Spleen (tissue), 11 donors: ENCODE measurements around the gene UCN2. TPM values are rescaled to one million over a fixed set of nuclear protein-coding genes. Genes with fewer than 3 reads are reported as not detected.

Experiments used
- DNase-seq: peaks from one replicate; pipeline ENCODE4 v3.0.0-alpha.2; 2020
- H3K27ac ChIP-seq, 8 donors: fragments of 200-600 bp; sonication (generic) in 7 of 8; 1 replicate in 4 of 8; 2 replicates in 4 of 8; pipeline versions ENCODE4 v1.5.0 to v1.8.0; 2016 to 2021; ENCODE audit warnings: inconsistent platforms in 4 of 8, mild to moderate bottlenecking in 4 of 8, moderate library complexity in 1 of 8
- H3K27me3 ChIP-seq, 7 donors: fragments of 200-600 bp; sonication (generic) in 6 of 7; replicated peaks in 1 of 7; 1 replicate in 4 of 7; 2 replicates in 3 of 7; pipeline versions ENCODE4 v1.5.0 to v1.8.0; 2016 to 2021; ENCODE audit warnings: inconsistent platforms in 3 of 7, mild to moderate bottlenecking in 1 of 7
- H3K36me3 ChIP-seq, 6 donors: fragments of 200-600 bp; sonication (generic) in 5 of 6; 1 replicate in 4 of 6; 2 replicates in 2 of 6; pipeline versions ENCODE4 v1.5.0 to v1.8.0; 2016 to 2021; ENCODE audit warnings: inconsistent platforms in 2 of 6
- H3K4me1 ChIP-seq, 6 donors: fragments of 200-600 bp; sonication (generic) in 5 of 6; 1 replicate in 3 of 6; 2 replicates in 3 of 6; pipeline versions ENCODE4 v1.5.0 to v1.8.0; 2016 to 2021; ENCODE audit warnings: inconsistent platforms in 3 of 6
- H3K4me3 ChIP-seq, 8 donors: fragments of 200-600 bp; sonication (generic) in 7 of 8; 1 replicate in 4 of 8; 2 replicates in 4 of 8; pipeline versions ENCODE4 v1.5.0 to v1.8.0; 2016 to 2021; ENCODE audit warnings: inconsistent platforms in 4 of 8, mild to moderate bottlenecking in 4 of 8, moderate library complexity in 2 of 8
- H3K9me3 ChIP-seq, 8 donors: fragments of 200-600 bp; sonication (generic) in 7 of 8; 1 replicate in 4 of 8; 2 replicates in 4 of 8; pipeline versions ENCODE4 v1.5.0 to v1.8.0; 2016 to 2021; ENCODE audit warnings: inconsistent platforms in 4 of 8
- CTCF ChIP-seq, 11 experiments: fragments of 200-600 bp in 7 of 11; fragments of 450-650 bp in 4 of 11; sonication (generic) in 4 of 11; IDR thresholded peaks in 8 of 11; conservative IDR thresholded peaks in 3 of 11; 1 replicate in 7 of 11; 2 replicates in 4 of 11; pipeline versions ENCODE4 v1.4.0 to v1.8.0; 2016 to 2021; ENCODE audit warnings: antibody characterized with exemption in 11 of 11, inconsistent platforms in 4 of 11, mild to moderate bottlenecking in 1 of 11
- POLR2A ChIP-seq, 3 donors: fragments of 450-650 bp; IDR thresholded peaks; one replicate each; pipeline ENCODE4 v1.5.1; 2017; ENCODE audit warnings: antibody characterized with exemption in 3 of 3, mild to moderate bottlenecking in 1 of 3
- POLR2AphosphoS5 ChIP-seq, 3 donors: sonication (generic); formaldehyde crosslinking; IDR thresholded peaks; one replicate each; pipeline ENCODE4 v1.5.1; 2017; ENCODE audit warnings: antibody characterized with exemption in 3 of 3
- WGBS, 5 donors: extraction: QIAGEN DNeasy Blood & Tissue Kit in 3 of 5; methylation state at CpG; one replicate each; pipeline versions ENCODE4 v1.1.5 to v1.1.7; 2013 to 2018; 5-methylcytosine and 5-hydroxymethylcytosine counted together
- intact Hi-C: fragments of 100-400 bp; cut with DNase I; formaldehyde crosslinking; loops from one replicate; pipeline ENCODE4 v1.15.0; 2023; ENCODE audit warnings: low total_unique reads
- polyA plus RNA-seq, 3 donors: library from polyadenylated mRNA; stranded (reverse); fragments of 200-250 nt; gene quantifications; one replicate each; pipeline ENCODE4 v1.2.1, GENCODE V29; 2013
- total RNA-seq, 7 donors: library from RNA; depleted of rRNA in 3 of 7; stranded (reverse); fragments of >200 nt in 3 of 7; fragmentation: NEBNext Ultra II Directional in 4 of 7; extraction: Animal tissue kit (Norgen Biotek cat#: 25700) in 4 of 7; gene quantifications; one replicate each; pipeline versions ENCODE4 v1.1.0 to v1.2.1, GENCODE V29; 2016 to 2021
- donor health status: healthy with polysubstance abuse.
- donor health status: DM: no; HTN: no; CAD: no; lungs with moderate emphysema.
- donor health status: DM: no; HTN: no; CAD: no.
- donor health status: Bipolar disorder and iron deficiency.
- donor health status: healthy.
- donor health status: DM: no; HTN: no; CAD: no.
- donor health status: DM: yes; HTN: yes; CAD: no.

Gene UCN2
- total and polyA plus RNA-seq, 10 donors, result 0.20 to 0.61 (median 0.49) TPM; not detected in 2

GRCh38 chr3:48524970-48525369 lies 38.6 kb downstream of the UCN2 start:
- Histone ChIP-seq H3K27ac (no peak overlapping the region), H3K4me3 (no peak overlapping the region), H3K9me3 (no peaks in the 10 kb centered on the region), H3K36me3 (peaks cover 0 to 72% (median 3%) of the 10 kb centered on the region in 6 donors), H3K27me3 (no peaks in the 10 kb centered on the region), H3K4me1 (peaks cover 0 to 27% (median 8%) of the 10 kb centered on the region in 6 donors)
- DNase-seq, result no peak
- TF ChIP-seq CTCF (IDR thresholded peaks at IDR 0.05 in 8 of 11, conservative IDR thresholded peaks at IDR 0.05 in 3 of 11), result no peak
- no peak for TF ChIP-seq POLR2AphosphoS5 (IDR thresholded peaks at IDR 0.05)
- TF ChIP-seq POLR2A (IDR thresholded peaks at IDR 0.05), result no peak
- WGBS, 5 donors, result 71 to 82% (median 75%) methylated on average over 8 to 9 of the region's 9 CpGs
- intact Hi-C loops, result no loop called here

GRCh38 chr3:48521635-48522034 lies 41.9 kb downstream of the UCN2 start:
- Histone ChIP-seq H3K4me3 (no peak overlapping the region), H3K4me1 (peaks cover 0 to 17% (median 0%) of the 10 kb centered on the region in 6 donors), H3K27me3 (no peaks in the 10 kb centered on the region), H3K9me3 (no peaks in the 10 kb centered on the region), H3K36me3 (peaks cover 0 to 92% (median 3%) of the 10 kb centered on the region in 6 donors), H3K27ac (no peak overlapping the region)
- TF ChIP-seq POLR2AphosphoS5 (IDR thresholded peaks at IDR 0.05) (peak in 1 of 3 donors; percentile 7), POLR2A (IDR thresholded peaks at IDR 0.05) (no peak)
- intact Hi-C loops, result no loop called here
- WGBS, 5 donors, result 89 to 100% (median 95%) methylated on average over 4 to 6 of the region's 6 CpGs
- DNase-seq, result no peak

GRCh38 chr3:48519277-48519643 lies 44.3 kb downstream of the UCN2 start:
- H3K27me3 ChIP-seq, result no peaks in the 10 kb centered on the region
- peaks cover 0 to 68% (median 0%) of the 10 kb centered on the region in 6 donors for H3K36me3 ChIP-seq
- H3K4me3 ChIP-seq, result no peak overlapping the region
- intact Hi-C loops, result no loop called here
- peak overlapping the region in 1 of 8 donors; percentile 29 for H3K27ac ChIP-seq
- no peaks in the 10 kb centered on the region for H3K9me3 ChIP-seq
- TF ChIP-seq CTCF (IDR thresholded peaks at IDR 0.05 in 8 of 11, conservative IDR thresholded peaks at IDR 0.05 in 3 of 11), result no peak
- TF ChIP-seq POLR2A (IDR thresholded peaks at IDR 0.05), result no peak
- TF ChIP-seq POLR2AphosphoS5 (IDR thresholded peaks at IDR 0.05), result no peak
- peaks cover 0 to 24% (median 4%) of the 10 kb centered on the region in 6 donors for H3K4me1 ChIP-seq
- no peak for DNase-seq
- 89 to 94% (median 91%) methylated on average over 8 to 9 of the region's 9 CpGs for WGBS, 5 donors

- Histone ChIP-seq H3K9me3 (no peaks in the 10 kb centered on the region), H3K27ac (peak overlapping the region in 1 of 8 donors; percentile 29), H3K27me3 (no peaks in the 10 kb centered on the region), H3K36me3 (peaks cover 0 to 63% (median 0%) of the 10 kb centered on the region in 6 donors), H3K4me1 (peaks cover 0 to 24% (median 4%) of the 10 kb centered on the region in 6 donors), H3K4me3 (no peak overlapping the region)
- peak; percentile 35 for DNase-seq
- intact Hi-C loops, result no loop called here
- WGBS, 5 donors, result 45 to 59% (median 53%) methylated on average over 10 to 12 of the region's 12 CpGs
- TF ChIP-seq POLR2AphosphoS5 (IDR thresholded peaks at IDR 0.05), result peak in 1 of 3 donors; percentile 15
- TF ChIP-seq POLR2A (IDR thresholded peaks at IDR 0.05), result no peak
Measured at GRCh38 chr3:48518638-48519276, 44.8 kb downstream of the UCN2 start.

GRCh38 chr3:48518069-48518468 lies 45.5 kb downstream of the UCN2 start:
- TF ChIP-seq POLR2A (IDR thresholded peaks at IDR 0.05), result no peak
- no peak for TF ChIP-seq POLR2AphosphoS5 (IDR thresholded peaks at IDR 0.05)
- no peak for TF ChIP-seq CTCF (IDR thresholded peaks at IDR 0.05 in 8 of 11, conservative IDR thresholded peaks at IDR 0.05 in 3 of 11)
- DNase-seq, result peak; percentile 61
- intact Hi-C loops, result no loop called here
- Histone ChIP-seq H3K27me3 (no peaks in the 10 kb centered on the region), H3K27ac (peak overlapping the region in 1 of 8 donors; percentile 29), H3K36me3 (peaks cover 0 to 56% (median 0%) of the 10 kb centered on the region in 6 donors), H3K4me3 (no peak overlapping the region), H3K9me3 (no peaks in the 10 kb centered on the region), H3K4me1 (peaks cover 0 to 24% (median 4%) of the 10 kb centered on the region in 6 donors)
- 89 to 96% (median 95%) methylated on average over 4 to 6 of the region's 6 CpGs for WGBS, 5 donors
